ENCODE data around the gene HOXD12.

The HOXD12 gene

DNA sequence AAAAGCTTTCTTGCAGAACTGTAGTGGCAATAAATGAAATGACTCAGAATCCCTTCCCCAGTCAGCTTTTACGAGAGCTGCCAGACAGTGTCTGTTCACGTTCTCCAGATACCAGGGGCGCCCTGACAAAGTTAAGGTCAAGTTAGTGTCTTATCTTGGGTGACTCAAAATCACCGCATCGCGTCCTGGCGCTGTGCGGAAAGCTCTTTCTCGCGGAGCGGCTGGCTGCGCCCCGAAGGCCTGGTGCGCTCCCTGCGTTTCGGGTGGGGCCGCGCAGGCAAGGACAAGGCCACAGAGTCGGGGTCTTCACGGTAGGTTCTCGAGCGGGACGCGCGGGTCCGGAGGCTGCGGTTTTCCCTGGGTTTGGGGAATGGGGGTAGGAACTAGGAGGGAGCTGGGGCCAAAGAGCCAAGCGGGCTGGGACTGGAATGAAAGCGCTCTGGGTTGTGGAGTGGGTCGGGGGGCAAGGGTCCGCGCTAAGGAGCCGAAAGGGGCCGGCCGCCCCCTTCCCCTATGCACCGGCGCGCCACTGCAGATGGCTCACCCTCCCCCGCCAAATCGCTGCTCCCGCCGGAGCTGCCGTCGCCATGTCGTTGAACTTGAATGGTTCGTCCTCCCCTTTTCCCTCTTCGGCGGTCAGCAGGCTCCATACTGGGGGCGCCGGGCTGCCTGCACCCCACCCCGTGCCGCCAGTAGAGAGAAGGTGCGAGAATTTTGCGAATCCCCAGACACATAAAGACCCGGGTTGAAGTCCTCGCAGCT is 4.9 kb downstream of the HOXD12 start:
- DNase-seq (ENCODE audit: low spot score) = no peak
- Histone ChIP-seq H2BK5ac (ENCODE audit: low read length) (no peak overlapping the region), H3K9me3 (replicated peaks in 1 of 2; ENCODE audit: control insufficient read depth in 2 of 2, insufficient read depth in 1 of 2, low read depth in 1 of 2, low read length in 2 of 2) (peaks cover 7 to 11% of the 10 kb centered on the region in 2 donors), H2BK120ac (ENCODE audit: low read depth, low read length) (no peak overlapping the region), H3K14ac (ENCODE audit: low read length) (no peak overlapping the region), H2AFZ (ENCODE audit: low read length) (peak overlapping the region; percentile 69), H3K27ac (replicated peaks; ENCODE audit: low read length) (no peak overlapping the region), H3K79me1 (ENCODE audit: low read depth, low read length) (no peaks in the 10 kb centered on the region), H4K8ac (ENCODE audit: low read depth, low read length) (no peak overlapping the region), H3K27me3 (ENCODE audit: control insufficient read depth in 3 of 3, insufficient read depth in 3 of 3, low read depth in 1 of 3, low read length in 3 of 3) (peaks cover 81 to 98% (median 97%) of the 10 kb centered on the region in 3 experiments), H3K9ac (ENCODE audit: low read depth, low read length, poor library complexity) (no peak overlapping the region), H3K4me2 (ENCODE audit: insufficient read depth, low read length, poor library complexity, severe bottlenecking) (no peak overlapping the region), H2AK5ac (ENCODE audit: low read depth, low read length) (no peak overlapping the region), H2BK12ac (ENCODE audit: low read length) (no peak overlapping the region), H3K4me1 (ENCODE audit: control insufficient read depth in 2 of 2, insufficient read depth in 1 of 2, low read depth in 1 of 2, low read length in 2 of 2) (peaks cover 0 to 1% of the 10 kb centered on the region in 2 donors), H3K4me3 (ENCODE audit: low read length in 2 of 2) (peak overlapping the region in 1 of 2 donors; percentile 2), H4K91ac (ENCODE audit: low read depth, low read length, poor library complexity) (no peak overlapping the region), H3K18ac (ENCODE audit: low read length) (peak overlapping the region; percentile 80), H3K23ac (ENCODE audit: low read depth, low read length, poor library complexity) (peak overlapping the region; percentile 80), H3K4ac (ENCODE audit: low read length) (no peak overlapping the region), H3K36me3 (replicated peaks in 1 of 2; ENCODE audit: control insufficient read depth in 2 of 2, insufficient read depth in 2 of 2, low read length in 2 of 2) (no peaks in the 10 kb centered on the region), H2BK15ac (ENCODE audit: low read length) (peak overlapping the region; percentile 26)
- no CpG with 5 or more reads among the region's 56 CpGs for WGBS, 2 donors (ENCODE audit: extremely low coverage in 2 of 2, insufficient read length in 2 of 2, insufficient replicate concordance in 1 of 2)

DNA sequence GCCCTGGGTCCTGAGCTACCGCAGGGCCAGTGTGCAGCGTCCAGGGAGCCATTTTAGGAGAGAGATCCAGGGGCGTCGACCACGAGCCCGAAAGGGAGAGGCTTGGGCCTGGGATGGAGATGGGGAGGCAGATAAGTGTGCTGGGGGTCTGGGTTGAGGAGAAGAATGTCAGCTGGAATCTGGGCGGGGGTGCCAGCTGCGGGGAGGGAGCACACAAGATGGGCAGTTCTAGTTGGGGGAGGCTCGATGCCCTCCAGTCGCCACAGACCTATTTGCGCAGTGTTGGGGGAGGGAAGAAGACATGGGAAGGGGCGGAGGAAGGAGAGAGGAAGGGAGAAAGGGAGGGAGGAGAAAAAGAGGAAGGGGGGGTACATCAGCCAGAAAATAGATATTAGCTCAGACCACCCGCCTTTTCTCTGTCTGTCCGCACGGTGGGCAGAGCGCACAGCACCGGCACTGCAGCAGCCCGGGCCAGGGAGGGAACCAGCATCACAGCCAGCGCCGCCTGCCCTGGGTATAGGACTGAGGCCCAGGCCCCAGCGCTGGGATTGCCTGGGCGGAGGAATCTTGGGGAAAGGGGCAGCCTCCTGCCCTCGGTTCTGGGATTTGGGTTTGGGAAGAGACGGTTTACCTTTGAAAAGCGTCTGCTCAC is 5.6 kb downstream of the HOXD12 start:
- Histone ChIP-seq H4K91ac (ENCODE audit: low read depth, low read length, poor library complexity) (no peak overlapping the region), H3K27me3 (ENCODE audit: control insufficient read depth in 3 of 3, insufficient read depth in 3 of 3, low read depth in 1 of 3, low read length in 3 of 3) (peaks cover 76 to 98% (median 97%) of the 10 kb centered on the region in 3 experiments), H3K9ac (ENCODE audit: low read depth, low read length, poor library complexity) (no peak overlapping the region), H3K14ac (ENCODE audit: low read length) (no peak overlapping the region), H2BK5ac (ENCODE audit: low read length) (no peak overlapping the region), H2AK5ac (ENCODE audit: low read depth, low read length) (no peak overlapping the region), H3K18ac (ENCODE audit: low read length) (no peak overlapping the region), H2AFZ (ENCODE audit: low read length) (peak overlapping the region; percentile 69), H3K4me1 (ENCODE audit: control insufficient read depth in 2 of 2, insufficient read depth in 1 of 2, low read depth in 1 of 2, low read length in 2 of 2) (peaks cover 0 to 1% of the 10 kb centered on the region in 2 donors), H3K36me3 (replicated peaks in 1 of 2; ENCODE audit: control insufficient read depth in 2 of 2, insufficient read depth in 2 of 2, low read length in 2 of 2) (no peaks in the 10 kb centered on the region), H3K23ac (ENCODE audit: low read depth, low read length, poor library complexity) (peak overlapping the region; percentile 65), H3K4ac (ENCODE audit: low read length) (no peak overlapping the region), H4K8ac (ENCODE audit: low read depth, low read length) (no peak overlapping the region), H3K4me3 (ENCODE audit: low read length in 2 of 2) (peak overlapping the region in 1 of 2 donors; percentile 2), H3K4me2 (ENCODE audit: insufficient read depth, low read length, poor library complexity, severe bottlenecking) (no peak overlapping the region), H3K27ac (replicated peaks; ENCODE audit: low read length) (no peak overlapping the region), H2BK15ac (ENCODE audit: low read length) (no peak overlapping the region), H2BK12ac (ENCODE audit: low read length) (no peak overlapping the region), H2BK120ac (ENCODE audit: low read depth, low read length) (no peak overlapping the region), H3K9me3 (replicated peaks in 1 of 2; ENCODE audit: control insufficient read depth in 2 of 2, insufficient read depth in 1 of 2, low read depth in 1 of 2, low read length in 2 of 2) (peaks cover 7 to 11% of the 10 kb centered on the region in 2 donors), H3K79me1 (ENCODE audit: low read depth, low read length) (no peaks in the 10 kb centered on the region)
- no peak for DNase-seq (ENCODE audit: low spot score)
- no CpG with 5 or more reads among the region's 25 CpGs for WGBS, 2 donors (ENCODE audit: extremely low coverage in 2 of 2, insufficient read length in 2 of 2, insufficient replicate concordance in 1 of 2)

DNA sequence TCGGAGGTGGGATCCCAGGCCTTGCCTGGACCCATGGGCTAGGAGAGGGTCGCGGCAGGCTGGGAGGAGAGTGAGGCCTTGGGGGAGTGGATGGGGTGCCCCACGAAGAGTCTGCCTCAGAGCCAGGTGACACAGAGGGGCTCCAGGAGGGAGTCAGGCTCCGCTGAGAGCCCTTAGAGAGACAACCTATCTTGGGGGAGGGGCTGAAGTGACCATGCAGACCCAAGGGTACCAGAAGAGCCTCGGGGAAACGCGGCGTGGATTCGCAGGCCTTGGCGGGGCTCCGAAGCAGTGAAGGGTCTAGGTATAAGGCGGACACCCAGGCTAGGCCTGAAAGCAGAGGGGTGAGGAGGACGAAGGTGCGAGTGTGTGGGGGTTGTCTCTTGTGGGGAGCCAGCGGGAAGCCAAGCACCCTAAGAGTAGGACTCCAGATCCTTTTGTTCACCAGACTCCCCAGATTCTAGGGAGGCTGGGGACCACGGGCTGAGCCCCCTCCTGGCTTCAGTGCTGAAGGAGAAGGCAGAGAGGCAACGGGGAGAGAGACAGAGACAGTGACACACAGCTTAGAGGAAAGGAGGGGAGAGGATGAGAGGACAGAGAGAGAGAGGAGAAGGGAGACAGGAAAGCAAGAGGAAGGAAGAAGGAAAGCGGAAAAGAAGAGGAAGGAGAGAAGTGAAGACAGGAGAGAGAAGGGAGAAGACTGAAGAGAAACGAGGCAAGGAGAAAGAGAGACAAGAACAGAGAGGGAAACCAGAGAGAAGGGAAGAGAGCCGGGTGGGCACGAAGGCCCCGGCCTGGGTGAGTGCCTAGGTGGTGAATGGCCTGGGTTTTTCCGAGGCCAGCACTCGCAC is 6.4 kb downstream of the HOXD12 start:
- WGBS, 2 donors (ENCODE audit: extremely low coverage in 2 of 2, insufficient read length in 2 of 2, insufficient replicate concordance in 1 of 2) = no CpG with 5 or more reads among the region's 25 CpGs
- H3K18ac ChIP-seq (ENCODE audit: low read length) = no peak overlapping the region
- peak overlapping the region in 1 of 2 donors; percentile 56 for H3K4me3 ChIP-seq (ENCODE audit: low read length in 2 of 2)
- no peaks in the 10 kb centered on the region for H3K36me3 ChIP-seq (replicated peaks in 1 of 2; ENCODE audit: control insufficient read depth in 2 of 2, insufficient read depth in 2 of 2, low read length in 2 of 2)
- H2AFZ ChIP-seq (ENCODE audit: low read length) = peak overlapping the region; percentile 66
- H3K4me2 ChIP-seq (ENCODE audit: insufficient read depth, low read length, poor library complexity, severe bottlenecking) = no peak overlapping the region
- no peak overlapping the region for H3K23ac ChIP-seq (ENCODE audit: low read depth, low read length, poor library complexity)
- no peak overlapping the region for H2BK5ac ChIP-seq (ENCODE audit: low read length)
- no peak overlapping the region for H3K27ac ChIP-seq (replicated peaks; ENCODE audit: low read length)
- no peak overlapping the region for H2BK120ac ChIP-seq (ENCODE audit: low read depth, low read length)
- peaks cover 0 to 1% of the 10 kb centered on the region in 2 donors for H3K4me1 ChIP-seq (ENCODE audit: control insufficient read depth in 2 of 2, insufficient read depth in 1 of 2, low read depth in 1 of 2, low read length in 2 of 2)
- no peaks in the 10 kb centered on the region for H3K79me1 ChIP-seq (ENCODE audit: low read depth, low read length)
- H2BK15ac ChIP-seq (ENCODE audit: low read length) = no peak overlapping the region
- H3K14ac ChIP-seq (ENCODE audit: low read length) = no peak overlapping the region
- H3K9me3 ChIP-seq (replicated peaks in 1 of 2; ENCODE audit: control insufficient read depth in 2 of 2, insufficient read depth in 1 of 2, low read depth in 1 of 2, low read length in 2 of 2) = peaks cover 5 to 7% of the 10 kb centered on the region in 2 donors
- no peak overlapping the region for H2AK5ac ChIP-seq (ENCODE audit: low read depth, low read length)
- H4K8ac ChIP-seq (ENCODE audit: low read depth, low read length) = no peak overlapping the region
- no peak overlapping the region for H3K4ac ChIP-seq (ENCODE audit: low read length)
- H3K9ac ChIP-seq (ENCODE audit: low read depth, low read length, poor library complexity) = no peak overlapping the region
- H3K27me3 ChIP-seq (ENCODE audit: control insufficient read depth in 3 of 3, insufficient read depth in 3 of 3, low read depth in 1 of 3, low read length in 3 of 3) = peaks cover 69 to 98% (median 97%) of the 10 kb centered on the region in 3 experiments
- DNase-seq (ENCODE audit: low spot score) = no peak
- no peak overlapping the region for H2BK12ac ChIP-seq (ENCODE audit: low read length)
- H4K91ac ChIP-seq (ENCODE audit: low read depth, low read length, poor library complexity) = no peak overlapping the region
